Liver (tissue), 3 donors: Measurements from ENCODE around the gene LOC128125822.

Experiments used
- ATF3 ChIP-seq: IDR thresholded peaks from 2 replicates; pipeline ENCODE4 v1.6.1; 2016; ENCODE audit warnings: antibody characterized with exemption
- CTCF ChIP-seq: fragments of 150-350 bp; IDR thresholded peaks from 2 replicates; pipeline ENCODE4 v1.5.1; 2017; ENCODE audit warnings: improper control_type of control experiment, low read depth, low read length; ENCODE audit not compliant: missing input control
- EGR1 ChIP-seq, 2 donors: IDR thresholded peaks; 2 replicates each; pipeline ENCODE4 v1.6.1; 2016 to 2018; ENCODE audit warnings: antibody characterized with exemption in 2 of 2, low read depth in 2 of 2
- FOXA1 ChIP-seq: IDR thresholded peaks from 2 replicates; pipeline ENCODE4 v1.6.1; 2016; ENCODE audit warnings: antibody characterized with exemption
- FOXA2 ChIP-seq: IDR thresholded peaks from 2 replicates; pipeline ENCODE4 v1.6.1; 2016; ENCODE audit warnings: antibody characterized with exemption
- GABPA ChIP-seq, 2 donors: IDR thresholded peaks in 1 of 2; conservative IDR thresholded peaks in 1 of 2; 2 replicates each; pipeline ENCODE4 v1.6.1; 2016; ENCODE audit warnings: antibody characterized with exemption in 2 of 2, mild to moderate bottlenecking in 1 of 2, moderate library complexity in 1 of 2
- JUND ChIP-seq, 2 donors: IDR thresholded peaks; 2 replicates each; pipeline ENCODE4 v1.6.1; 2016; ENCODE audit warnings: antibody characterized with exemption in 2 of 2
- RAD21 ChIP-seq, 2 donors: IDR thresholded peaks; 2 replicates each; pipeline ENCODE4 v1.6.1; 2016; ENCODE audit warnings: antibody characterized with exemption in 2 of 2, mild to moderate bottlenecking in 2 of 2
- SP1 ChIP-seq: IDR thresholded peaks from 2 replicates; pipeline ENCODE4 v1.6.1; 2018; ENCODE audit warnings: antibody characterized with exemption, mild to moderate bottlenecking
- TAF1 ChIP-seq: conservative IDR thresholded peaks from 2 replicates; pipeline ENCODE4 v1.6.1; 2016; ENCODE audit warnings: antibody characterized with exemption, mild to moderate bottlenecking
- YY1 ChIP-seq: IDR thresholded peaks from 2 replicates; pipeline ENCODE4 v1.6.1; 2016; ENCODE audit warnings: antibody characterized with exemption, mild to moderate bottlenecking
- TF ChIP-seq, protein P1 (sequence below): IDR thresholded peaks from 2 replicates; pipeline ENCODE4 v1.6.1; 2016; ENCODE audit warnings: antibody characterized with exemption
- donor health status: healthy.
- donor health status: healthy.

GRCh38 chr6:63582579-63583231 is 10.4 kb downstream of the LOC128125822 start:
- TF ChIP-seq CTCF = no peak
- TF ChIP-seq SP1 = peak; percentile 10
- no peak for TF ChIP-seq TAF1
- no peak for TF ChIP-seq ATF3
- TF ChIP-seq, protein P1, sequence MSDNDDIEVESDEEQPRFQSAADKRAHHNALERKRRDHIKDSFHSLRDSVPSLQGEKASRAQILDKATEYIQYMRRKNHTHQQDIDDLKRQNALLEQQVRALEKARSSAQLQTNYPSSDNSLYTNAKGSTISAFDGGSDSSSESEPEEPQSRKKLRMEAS = no peak
- TF ChIP-seq GABPA (IDR thresholded peaks at IDR 0.05 in 1 of 2, conservative IDR thresholded peaks at IDR 0.05 in 1 of 2) = no peak
- TF ChIP-seq EGR1 (IDR thresholded peaks at IDR 0.05; ENCODE audit: low read depth in 2 of 2) = no peak
- no peak for TF ChIP-seq JUND (IDR thresholded peaks at IDR 0.05)
- TF ChIP-seq RAD21 (IDR thresholded peaks at IDR 0.05) = no peak
- no peak for TF ChIP-seq FOXA2
- peak; percentile 13 for TF ChIP-seq YY1
- TF ChIP-seq FOXA1 = no peak
